ENCODE results near the gene ITFG1.

The ITFG1 gene

DNA sequence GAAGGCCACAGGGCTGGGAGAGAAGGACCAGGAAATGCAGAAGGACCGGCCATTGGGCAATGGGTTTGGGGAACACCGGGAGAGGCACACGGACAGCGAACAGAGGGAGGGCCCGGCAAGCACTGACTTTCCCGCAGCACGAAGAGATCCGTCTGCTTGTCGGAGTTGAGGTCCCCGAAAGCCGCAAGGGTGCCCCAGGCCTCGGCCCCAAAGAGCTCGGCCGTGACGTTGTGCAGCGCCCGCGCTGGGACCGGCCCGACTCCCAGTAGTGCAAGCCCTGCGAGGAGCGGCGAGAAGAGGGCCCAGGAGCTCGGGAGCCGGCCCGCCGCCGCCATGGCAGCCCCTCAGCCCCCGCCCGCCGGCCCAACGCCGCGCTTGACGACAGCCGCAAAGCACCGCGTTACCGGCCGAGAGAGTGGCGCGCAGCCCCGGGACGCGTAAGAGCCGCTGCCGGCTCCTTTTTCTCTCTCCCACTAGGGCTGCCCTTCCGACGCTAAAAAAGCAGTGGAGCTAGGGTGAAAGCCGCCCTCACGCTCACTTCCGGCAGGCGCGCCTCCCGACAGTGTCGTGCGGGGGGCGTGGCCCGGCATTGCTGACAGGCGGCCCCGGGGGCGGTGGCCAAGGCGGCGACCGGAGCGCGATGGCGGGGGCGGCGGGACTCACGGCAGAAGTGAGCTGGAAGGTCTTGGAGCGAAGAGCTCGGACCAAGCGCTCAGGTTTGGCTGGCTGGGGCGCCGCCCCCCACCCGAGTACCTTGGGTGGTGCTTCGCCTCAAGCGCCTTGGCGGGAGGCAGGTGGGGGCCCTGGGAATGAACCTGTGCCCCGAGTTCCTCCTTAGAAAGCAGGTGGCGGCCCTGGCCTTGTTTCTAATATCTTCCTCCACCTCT, at the start of gene ITFG1, which contains the start of gene PHKB:
ITFG1 (minus strand) TSS at position 353 of the 887 bp plus-strand sequence; CDS start at position 335, 18 bp downstream.
PHKB (plus strand) TSS at position 621 of the 887 bp plus-strand sequence; CDS start at position 641, 20 bp downstream.
- TF ChIP-seq, protein P1, sequence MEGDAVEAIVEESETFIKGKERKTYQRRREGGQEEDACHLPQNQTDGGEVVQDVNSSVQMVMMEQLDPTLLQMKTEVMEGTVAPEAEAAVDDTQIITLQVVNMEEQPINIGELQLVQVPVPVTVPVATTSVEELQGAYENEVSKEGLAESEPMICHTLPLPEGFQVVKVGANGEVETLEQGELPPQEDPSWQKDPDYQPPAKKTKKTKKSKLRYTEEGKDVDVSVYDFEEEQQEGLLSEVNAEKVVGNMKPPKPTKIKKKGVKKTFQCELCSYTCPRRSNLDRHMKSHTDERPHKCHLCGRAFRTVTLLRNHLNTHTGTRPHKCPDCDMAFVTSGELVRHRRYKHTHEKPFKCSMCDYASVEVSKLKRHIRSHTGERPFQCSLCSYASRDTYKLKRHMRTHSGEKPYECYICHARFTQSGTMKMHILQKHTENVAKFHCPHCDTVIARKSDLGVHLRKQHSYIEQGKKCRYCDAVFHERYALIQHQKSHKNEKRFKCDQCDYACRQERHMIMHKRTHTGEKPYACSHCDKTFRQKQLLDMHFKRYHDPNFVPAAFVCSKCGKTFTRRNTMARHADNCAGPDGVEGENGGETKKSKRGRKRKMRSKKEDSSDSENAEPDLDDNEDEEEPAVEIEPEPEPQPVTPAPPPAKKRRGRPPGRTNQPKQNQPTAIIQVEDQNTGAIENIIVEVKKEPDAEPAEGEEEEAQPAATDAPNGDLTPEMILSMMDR (IDR thresholded peaks at IDR 0.05) = no peak

DNA sequence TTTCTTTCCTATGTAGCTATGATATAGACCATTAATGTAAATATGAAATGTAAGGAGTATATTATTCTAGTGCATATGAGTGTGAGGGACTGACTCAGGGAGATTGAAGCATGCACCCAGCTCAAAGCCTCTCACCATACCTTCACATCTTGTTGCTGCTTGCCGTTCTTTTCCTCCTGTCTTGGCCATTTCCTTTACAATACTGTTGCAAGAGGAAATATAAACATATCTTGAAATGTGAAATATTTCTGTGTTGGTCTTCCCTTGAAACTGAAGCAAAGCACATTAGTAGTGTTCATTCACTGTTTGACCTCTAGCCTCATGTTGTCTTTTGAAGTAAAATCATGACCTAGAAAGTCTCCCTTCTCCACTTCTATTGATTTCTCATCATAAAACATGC, 46.8 kb upstream of the ITFG1 start:
- TF ChIP-seq, protein P1 (IDR thresholded peaks at IDR 0.05) = no peak

DNA sequence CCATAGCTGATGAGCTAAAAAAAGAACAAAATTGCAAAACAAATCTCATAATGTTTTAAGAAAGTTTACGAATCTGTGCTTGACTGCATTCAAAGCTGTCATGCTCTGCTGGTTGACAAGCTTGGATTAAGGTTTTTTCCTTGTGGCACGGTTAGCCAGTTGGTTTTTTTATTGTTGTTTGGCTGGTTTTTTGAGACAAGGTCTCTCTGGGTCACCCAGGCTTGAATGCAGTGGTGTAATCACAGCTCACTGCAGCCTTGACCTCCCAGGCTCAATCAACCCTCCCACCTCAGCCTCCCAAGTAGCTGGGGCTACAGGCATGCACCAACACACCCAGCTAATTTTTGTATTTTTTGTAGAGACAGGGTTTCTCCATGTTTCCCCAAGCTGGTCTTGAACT, 45.9 kb upstream of the ITFG1 start:
- TF ChIP-seq, protein P1 (IDR thresholded peaks at IDR 0.05) = no peak

DNA sequence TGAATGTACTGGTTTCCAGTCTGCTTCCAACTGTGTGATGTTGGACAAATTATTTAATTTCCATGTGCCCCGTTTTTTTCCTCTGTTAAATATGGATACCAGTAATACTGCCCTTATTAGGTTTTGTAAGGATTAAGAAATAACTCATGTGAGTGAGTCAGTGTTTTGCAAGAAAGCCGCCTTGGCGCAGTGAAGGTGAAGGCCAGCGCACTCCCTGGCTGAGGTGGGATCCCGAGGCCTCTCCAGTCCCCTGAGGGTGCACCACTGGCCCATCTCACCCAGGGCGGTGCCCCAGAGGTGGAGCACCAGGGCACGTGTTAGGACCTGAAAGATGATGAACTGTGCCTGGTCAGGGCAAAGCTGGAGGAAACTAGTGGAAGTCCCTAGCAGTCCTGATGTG, 43.7 kb upstream of the ITFG1 start:
- TF ChIP-seq, protein P1 (IDR thresholded peaks at IDR 0.05) = no peak

DNA sequence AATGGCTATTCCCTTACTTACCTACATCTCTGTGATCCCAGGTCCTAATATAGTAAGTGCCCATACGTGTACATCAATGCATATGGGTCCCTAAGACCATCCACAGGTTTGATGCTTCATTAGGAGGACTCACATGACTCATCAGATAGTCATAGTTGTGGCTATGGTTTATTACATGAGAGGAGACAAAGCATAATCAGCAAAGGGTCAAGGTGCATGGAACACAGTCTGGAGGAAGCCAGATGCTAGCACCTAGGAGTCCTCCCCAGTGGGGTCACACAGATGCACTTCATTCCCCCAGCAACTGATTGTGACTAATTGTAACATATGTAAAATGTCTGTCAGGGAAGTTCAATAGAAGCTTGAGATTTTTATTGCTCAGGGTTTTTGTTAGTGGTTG, 43.1 kb upstream of the ITFG1 start:
- TF ChIP-seq, protein P1 (IDR thresholded peaks at IDR 0.05) = no peak

DNA sequence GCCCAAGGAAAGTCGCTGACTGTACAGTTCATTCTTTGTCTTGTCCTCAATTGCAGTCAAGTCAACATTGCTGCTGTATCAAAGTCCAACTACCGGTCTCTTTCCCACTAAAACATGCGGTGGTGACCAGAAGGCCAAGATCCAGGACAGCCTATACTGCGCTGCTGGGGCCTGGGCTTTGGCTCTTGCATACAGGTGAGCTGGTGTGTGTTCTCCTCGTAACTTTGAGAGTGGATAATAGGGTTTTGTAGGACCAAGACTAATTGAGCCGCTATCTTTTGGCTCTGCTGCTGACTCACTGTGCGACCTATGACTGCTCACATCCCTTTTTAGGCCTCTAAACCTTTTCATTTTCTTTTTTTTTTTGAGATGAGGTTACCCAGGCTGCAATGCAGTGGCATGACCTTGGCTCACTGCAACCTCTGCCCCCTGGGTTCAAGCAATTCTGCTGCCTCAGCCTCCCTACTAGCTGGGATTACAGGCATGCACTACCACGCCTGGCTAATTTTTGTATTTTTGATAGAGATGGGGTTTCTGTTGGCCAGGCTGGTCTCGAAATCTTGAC, 38.9 kb upstream of the ITFG1 start:
- TF ChIP-seq, protein P1 (IDR thresholded peaks at IDR 0.05) = no peak

DNA sequence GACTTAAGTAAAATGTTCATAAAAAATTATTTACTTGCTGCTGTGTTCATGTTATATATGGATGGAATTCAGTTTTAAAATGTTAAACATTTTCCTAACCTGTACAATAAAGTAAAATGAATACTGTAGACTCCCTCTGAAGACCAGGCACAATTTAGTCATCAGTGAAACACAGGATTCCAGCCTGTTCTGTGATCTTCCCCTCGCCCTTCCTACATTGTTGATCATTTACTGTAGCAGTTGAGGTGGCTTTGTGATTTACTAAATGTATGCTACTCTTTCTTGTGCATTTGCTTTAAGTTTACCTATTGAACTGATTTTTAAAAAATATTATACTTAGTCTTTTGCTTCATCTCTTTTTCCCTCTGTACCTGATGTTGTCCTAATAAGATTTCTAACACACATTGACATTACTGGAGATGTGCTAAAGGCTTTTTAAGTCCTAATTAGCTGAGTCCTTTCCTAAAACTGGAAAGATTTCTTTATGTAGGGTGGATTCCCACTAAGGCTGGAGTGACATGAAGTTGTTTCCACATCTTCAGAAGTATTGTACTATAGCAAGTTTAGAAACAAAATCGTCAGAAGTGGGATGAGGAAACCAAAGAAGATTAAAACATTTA, 38.3 kb upstream of the ITFG1 start:
- TF ChIP-seq, protein P1 (IDR thresholded peaks at IDR 0.05) = no peak

All from LNCAP (cell line).